ENCODE measurements around the gene RAD51B.

DNA sequence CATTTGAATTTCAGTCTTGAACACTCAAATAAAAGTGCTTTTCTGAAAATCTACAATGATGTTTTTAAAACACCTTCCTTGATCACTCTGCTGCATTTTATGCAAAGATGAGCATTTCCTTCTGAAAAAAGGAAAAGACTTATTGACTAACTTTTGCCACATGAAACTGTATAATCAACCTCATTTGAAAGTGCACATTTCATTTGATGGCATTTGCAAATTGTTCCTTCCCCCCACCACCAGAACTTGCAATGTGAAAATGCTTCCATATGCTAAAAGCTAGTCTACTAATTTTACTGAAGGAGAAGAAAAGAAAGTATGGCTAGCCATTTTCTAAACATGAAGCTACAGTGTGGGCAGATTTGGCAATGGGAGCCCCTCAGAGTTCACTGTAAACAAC, 159.2 kb downstream of the RAD51B start:
- TF ChIP-seq, protein P1, sequence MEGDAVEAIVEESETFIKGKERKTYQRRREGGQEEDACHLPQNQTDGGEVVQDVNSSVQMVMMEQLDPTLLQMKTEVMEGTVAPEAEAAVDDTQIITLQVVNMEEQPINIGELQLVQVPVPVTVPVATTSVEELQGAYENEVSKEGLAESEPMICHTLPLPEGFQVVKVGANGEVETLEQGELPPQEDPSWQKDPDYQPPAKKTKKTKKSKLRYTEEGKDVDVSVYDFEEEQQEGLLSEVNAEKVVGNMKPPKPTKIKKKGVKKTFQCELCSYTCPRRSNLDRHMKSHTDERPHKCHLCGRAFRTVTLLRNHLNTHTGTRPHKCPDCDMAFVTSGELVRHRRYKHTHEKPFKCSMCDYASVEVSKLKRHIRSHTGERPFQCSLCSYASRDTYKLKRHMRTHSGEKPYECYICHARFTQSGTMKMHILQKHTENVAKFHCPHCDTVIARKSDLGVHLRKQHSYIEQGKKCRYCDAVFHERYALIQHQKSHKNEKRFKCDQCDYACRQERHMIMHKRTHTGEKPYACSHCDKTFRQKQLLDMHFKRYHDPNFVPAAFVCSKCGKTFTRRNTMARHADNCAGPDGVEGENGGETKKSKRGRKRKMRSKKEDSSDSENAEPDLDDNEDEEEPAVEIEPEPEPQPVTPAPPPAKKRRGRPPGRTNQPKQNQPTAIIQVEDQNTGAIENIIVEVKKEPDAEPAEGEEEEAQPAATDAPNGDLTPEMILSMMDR (IDR thresholded peaks at IDR 0.05): no peak
- TF ChIP-seq POLR2A (IDR thresholded peaks at IDR 0.05): no peak

Data from thyroid gland (tissue), 4 donors.